Stimulated activated CD8-positive, alpha-beta memory T cell treated with anti-CD3 and anti-CD28 coated beads, Interleukin-12 subunit alpha, Interleukin-12 subunit beta, amount 100 ng/mL, for 24 hours (primary cell): ENCODE data around the gene PLCG1.
"Not testable (repeated sequence)": the region's sequence is repeated elsewhere in the genome, so short reads cannot be mapped to it uniquely, and the experiment has no call there.

Experiments used
- DNase-seq: peaks from one replicate; pipeline ENCODE4 v3.0.0-alpha.2; 2020; ENCODE audit errors: extremely low read depth

The PLCG1 gene

GRCh38 chr20:41124451-41125094, 12.8 kb upstream of the PLCG1 start:
- no peak for DNase-seq

- DNase-seq, result no peak
Measured at GRCh38 chr20:41125530-41126457, 11.5 kb upstream of the PLCG1 start.

DNA sequence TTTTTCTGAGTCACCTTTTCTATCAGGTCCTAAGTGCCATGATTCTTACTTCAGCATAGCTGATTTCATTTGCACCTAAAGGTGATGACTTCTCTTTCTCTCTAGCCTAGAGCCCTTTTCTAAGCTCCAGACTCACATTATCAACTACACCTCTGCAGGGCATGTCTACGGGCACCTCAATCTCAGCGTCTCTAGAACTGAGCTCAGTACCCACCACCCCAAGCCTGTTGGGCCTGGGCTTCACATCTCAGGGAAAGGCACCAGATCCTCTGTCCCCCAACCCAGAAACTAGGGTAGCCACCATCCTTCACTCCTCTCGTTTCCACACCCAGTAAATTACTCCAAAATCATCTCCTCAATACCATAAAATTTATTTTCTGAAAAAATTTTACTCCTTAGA, 10.6 kb upstream of the PLCG1 start:
- DNase-seq, result no peak

DNA sequence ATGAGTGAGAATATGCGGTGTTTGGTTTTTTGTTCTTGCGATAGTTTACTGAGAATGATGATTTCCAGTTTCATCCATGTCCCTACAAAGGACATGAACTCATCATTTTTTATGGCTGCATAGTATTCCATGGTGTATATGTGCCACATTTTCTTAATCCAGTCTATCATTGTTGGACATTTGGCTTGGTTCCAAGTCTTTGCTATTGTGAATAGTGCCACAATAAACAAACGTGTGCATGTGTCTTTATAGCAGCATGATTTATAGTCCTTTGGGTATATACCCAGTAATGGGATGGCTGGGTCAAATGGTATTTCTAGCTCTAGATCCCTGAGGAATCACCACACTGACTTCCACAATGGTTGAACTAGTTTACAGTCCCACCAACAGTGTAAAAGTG, 9.0 kb upstream of the PLCG1 start:
- DNase-seq, result not testable (repeated sequence)

DNA sequence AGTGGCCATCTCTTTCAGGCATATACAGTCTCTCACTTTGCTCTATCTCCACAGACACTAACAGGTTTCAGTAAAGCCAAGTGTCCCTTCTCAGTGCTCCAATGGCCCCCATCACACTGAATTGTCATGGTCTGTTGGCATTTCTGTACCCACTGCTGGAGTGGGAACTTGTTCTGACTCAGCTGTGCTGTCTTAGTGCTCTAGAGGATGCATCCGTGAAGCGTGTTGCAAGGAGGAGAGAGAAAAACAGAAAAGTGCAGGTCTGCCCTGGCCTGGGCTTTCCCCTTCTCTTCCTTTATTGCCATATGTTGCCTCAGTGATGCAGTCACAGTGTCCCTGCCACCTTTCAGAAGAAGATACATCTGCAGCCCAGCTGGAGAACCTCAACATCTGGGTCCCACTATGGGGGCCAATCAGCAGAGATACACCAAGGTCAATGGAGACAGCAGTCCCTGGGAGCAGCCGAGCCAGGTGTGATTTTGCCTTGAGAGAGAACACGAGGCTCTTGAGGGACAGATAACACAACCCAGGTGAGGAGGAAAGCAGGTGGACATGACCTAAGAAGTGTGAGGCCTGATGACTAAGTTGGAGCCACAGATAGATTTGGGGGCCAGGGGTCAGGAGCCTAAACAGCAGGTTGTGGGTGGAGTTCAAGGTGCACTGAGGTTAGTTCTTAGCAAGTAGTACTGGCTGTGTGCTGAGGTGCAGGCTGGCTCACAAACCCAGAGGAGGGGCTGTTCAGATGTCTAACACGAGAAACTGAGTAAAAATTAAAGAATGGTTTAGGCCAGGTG, 5.6 kb upstream of the PLCG1 start:
- DNase-seq, result no peak

DNA sequence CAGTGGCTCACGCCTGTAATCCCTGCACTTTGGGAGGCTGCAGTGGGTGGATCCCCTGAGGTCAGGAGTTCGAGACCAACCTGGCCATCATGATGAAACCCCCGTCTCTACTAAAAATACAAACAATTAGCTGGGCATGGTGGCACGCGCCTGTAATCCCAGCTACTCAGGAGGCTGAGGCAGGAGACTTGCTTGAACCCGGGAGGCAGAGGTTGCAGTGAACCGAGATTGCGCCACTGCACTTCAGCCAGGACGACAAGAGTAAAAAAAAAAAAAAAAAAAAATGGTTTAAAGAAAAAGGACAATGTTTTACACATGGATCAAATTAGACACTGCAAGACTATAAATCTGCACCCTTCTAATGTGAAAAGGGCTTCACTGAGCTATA, 5.0 kb upstream of the PLCG1 start:
- not testable (repeated sequence) for DNase-seq

- no peak for DNase-seq
Measured at GRCh38 chr20:41133709-41134361, 3.5 kb upstream of the PLCG1 start.

DNA sequence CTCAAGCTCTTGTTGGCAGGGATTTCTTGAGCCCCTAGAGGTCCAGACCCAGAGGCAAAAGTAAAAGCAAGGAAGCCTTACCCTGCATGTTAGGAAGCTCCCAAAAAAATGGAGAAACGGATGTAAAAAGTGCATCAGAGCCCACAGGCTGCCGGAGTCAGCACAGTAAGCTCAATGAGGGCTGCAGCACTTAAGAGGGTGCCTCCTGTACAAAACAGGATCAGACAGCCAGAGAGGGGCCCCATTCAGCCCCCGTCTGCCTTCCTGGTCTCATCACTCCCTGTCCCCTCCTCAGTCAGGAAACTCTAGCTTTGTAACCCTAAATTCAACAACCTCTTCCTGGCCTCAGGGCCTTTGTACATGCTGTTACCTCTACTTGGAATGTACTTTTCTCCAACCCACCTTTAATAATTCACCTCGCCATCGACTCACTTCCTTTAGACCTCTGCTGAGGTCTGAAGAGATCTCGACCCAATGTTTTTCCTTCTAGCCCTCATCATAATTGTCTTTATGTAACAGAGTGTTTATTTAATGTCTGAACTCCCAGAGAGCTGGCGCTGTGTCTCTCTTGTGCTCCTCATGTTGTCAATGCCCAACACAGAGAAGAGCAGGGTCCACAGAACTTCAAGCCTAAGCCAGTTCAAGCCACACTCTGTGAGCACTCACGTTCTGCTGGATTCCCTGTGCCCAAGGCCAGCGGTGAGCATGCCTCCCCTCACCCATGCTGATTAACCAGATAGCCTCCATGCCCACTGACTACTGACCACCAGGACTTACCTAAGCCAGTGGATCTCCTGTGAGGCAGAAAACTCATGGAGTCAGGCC, 2.8 kb upstream of the PLCG1 start:
- DNase-seq, result no peak

- no peak for DNase-seq
Measured at GRCh38 chr20:41135187-41135887, 2.0 kb upstream of the PLCG1 start.

DNA sequence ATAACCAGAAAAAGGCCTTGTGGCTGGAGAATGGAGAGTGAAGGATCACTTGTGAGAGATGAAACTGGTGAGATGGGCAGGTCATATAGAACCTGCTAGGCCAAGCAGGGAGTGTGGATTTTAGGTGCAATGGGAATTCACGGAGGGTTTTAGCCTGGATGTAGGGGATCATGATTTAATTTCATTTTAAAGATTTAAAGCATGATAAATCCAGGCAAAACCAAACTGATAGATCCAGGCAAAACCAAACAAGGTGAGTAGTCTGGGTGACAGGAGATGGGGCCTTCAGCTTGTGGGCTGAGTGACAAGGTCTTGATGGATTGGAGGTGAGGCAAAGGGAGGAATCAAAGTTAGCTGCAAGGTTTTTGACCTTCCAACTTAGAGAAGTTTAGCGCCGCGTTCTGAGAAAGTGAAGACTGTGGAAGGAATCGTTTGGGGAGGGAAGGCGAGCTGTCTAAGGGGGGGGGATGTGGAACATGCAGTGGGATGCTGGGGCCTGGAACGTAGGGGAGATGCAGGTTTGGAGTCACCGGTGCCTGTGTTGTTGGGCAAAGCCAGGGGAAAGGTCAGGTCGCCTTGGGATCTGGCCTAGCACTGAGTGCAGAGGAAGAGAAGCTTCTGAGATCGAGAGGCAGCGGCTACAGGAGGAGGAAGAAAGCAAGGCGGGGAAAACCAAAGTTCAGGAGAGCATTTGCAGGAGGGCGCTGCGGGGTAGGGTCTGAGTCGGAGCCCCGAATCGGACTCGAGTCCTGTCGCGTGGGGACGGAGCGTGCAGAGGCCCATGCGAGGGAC, 1.3 kb upstream of the PLCG1 start:
- DNase-seq, result no peak

DNA sequence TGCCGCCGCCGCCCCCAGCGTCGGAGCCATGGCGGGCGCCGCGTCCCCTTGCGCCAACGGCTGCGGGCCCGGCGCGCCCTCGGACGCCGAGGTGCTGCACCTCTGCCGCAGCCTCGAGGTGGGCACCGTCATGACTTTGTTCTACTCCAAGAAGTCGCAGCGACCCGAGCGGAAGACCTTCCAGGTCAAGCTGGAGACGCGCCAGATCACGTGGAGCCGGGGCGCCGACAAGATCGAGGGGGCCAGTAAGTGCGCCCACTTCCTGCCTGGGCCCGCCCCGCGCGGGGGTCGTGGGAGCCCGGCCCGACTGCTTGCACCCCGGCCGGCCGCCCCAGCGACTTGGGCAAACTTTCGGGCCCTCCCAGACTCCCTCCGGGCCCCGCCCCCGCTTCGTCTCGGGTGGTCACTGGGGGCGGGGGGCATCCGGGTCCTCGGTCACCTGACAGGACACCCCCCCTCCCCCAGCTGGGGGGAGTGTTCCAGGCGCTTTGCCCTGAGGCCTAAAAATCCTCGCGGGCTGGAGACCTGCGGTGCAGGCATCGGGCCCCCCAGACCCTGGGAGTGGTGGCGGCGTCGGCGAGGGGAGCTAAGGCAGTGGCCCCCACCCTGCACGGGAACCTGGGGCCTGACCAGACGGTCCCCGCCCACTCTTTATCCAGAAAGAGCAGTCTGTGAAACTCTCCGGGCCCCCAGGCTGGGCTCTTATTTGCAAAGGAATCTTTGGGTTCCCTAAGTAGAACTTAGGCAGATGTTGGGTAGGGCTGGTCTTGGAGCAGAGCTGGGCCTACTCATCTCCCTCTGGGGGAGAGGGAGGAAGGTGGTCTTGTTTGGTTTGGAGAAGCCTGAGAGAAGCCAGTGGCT, 501 bp downstream of the PLCG1 start:
- DNase-seq, result no peak

DNA sequence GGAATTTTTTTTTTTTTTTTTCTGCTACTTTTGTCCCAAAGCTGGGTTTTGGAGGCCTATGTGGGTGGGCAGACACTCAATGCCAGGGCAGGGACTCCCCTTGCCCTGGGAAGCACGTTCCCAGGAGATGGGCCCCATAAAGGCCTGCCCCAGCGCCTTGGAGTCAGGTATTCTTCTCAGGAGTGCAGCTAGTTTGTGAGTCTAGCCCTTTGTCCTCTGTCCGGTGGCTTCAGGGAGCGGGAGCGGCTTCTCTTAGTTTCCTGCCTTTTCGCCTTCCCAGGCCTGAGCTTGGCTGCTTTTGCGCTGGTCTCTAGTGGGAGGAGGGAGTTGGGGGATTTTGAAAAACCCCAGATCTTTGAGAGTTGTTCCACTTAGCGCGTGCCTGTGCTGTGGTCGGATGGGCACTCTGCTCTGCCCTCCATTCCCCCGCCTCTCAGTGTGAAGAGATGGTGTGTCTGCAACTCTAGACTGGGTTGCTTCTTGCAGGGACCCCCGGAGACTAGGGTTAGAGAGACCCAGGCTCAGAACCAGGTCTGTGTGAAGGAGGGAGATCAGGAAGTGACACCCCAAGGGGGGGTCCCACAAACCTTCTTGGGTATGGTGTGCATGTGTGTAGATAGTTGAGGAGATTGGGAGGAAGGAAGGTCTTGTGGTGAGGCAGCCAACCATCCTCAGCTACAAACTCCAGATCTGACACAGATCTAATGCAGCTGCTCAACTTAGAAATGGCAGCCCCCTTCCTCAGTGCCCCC, 1.3 kb downstream of the PLCG1 start:
- DNase-seq, result no peak

DNA sequence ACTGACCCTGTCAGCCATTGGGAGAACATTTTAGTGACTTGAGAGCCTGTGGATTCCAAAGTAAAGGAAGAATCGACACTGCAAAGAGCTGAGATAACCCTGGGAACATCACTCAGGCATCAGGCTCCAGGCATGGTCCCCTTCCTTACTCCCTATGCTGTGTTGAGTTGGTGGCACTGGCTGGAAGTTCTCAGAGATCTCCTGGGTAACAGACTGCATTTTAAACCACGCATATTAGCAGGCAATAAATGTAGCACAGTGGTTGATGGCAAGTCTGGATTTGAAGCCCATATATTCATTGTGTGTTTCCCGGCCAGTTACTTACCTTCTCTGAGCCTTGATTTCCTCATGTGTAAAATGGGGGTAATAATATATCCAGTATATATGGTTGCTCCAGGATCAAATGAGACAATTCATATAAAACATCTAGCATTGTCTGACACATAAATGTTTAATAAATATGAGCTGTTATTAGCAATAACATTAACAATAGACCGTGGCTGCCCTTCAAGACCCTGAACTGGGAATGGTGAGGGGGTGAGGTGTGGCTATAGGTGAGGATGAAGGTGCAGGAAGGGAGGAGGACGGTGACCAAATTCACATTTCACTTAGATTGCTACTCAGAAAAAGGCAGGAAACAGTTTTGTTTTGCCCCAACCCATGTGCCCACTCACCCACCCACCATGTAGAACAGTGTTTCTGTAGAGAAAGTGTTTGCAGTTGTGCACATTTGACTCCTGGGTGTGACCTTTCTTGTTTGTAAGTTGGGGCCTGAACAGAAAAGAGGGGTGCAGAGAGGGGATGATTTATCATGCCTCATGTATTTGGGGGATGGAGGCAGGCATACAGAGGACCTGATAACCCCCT, 2.1 kb downstream of the PLCG1 start:
- DNase-seq, result no peak

- no peak for DNase-seq
Measured at GRCh38 chr20:41140226-41141133, 3.1 kb downstream of the PLCG1 start.

DNA sequence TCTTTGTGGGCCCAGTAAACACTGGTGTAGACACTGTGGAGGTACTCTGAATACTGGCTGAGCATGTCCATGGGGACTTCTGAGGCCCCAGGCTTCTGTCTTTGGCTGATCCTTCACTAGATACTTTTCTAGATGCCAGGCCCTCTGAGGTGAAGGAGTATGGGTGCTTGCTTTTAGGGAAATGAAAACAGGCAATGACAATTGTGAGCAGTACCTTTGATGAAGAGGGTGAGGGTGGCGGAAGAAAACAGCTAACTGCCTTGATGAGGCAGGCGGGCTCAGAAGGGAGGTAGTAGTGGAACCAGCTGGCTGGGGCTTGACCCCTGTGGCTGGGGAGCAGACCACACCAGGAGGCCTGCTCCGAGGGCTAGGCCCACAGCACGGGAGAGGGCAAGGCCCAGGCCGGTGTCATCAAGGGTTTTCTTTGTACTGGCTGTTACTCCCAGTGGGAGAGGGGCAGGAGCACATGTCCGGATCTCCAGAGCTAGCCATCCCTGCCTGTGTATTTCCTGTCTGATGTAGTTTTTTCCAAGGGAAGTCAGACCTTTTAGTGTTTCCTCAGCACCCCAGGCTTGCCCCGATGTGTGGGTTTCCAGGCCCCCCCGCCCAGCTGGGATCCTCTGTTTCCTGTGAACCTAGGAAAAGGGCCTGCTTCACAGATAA, 3.9 kb downstream of the PLCG1 start:
- DNase-seq, result no peak
